Stomach (tissue), 4 donors: ENCODE data around the gene ADCY5.

Experiments
- CTCF ChIP-seq, 7 experiments: fragments of 450-650 bp in 4 of 7; fragments of 200-600 bp in 3 of 7; sonication (generic) in 3 of 7; IDR thresholded peaks; one replicate each; pipeline ENCODE4 v1.5.1; 2016 to 2019; ENCODE audit warnings: antibody characterized with exemption in 7 of 7, control low read depth in 2 of 7, mild to moderate bottlenecking in 1 of 7
- POLR2A ChIP-seq, 4 donors: fragments of 450-650 bp; IDR thresholded peaks; one replicate each; pipeline ENCODE4 v1.6.1; 2016; ENCODE audit warnings: antibody characterized with exemption in 4 of 4, control low read depth in 2 of 4, mild to moderate bottlenecking in 1 of 4, moderate library complexity in 1 of 4

DNA sequence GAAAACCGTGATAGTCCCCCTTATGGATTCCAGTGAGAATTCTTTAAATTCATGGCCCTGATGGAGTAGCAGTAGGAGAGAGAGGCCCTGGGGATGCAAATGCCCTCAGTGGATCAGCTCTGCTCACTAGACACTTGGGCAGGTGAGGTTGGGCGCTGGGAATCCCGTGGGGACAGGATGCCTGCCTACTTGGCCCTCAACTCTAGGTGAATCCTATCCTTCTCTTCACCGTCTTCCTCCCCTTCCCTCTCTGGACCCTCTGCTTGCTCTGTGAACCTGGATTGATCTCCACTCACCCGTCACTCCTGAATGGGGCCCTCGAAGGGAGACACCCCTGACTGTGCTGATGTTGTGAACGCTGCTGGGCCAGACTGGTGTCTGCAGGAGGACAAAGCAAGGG is 169.8 kb downstream of the ADCY5 start:
- no peak for TF ChIP-seq CTCF (IDR thresholded peaks at IDR 0.05)
- no peak for TF ChIP-seq POLR2A (IDR thresholded peaks at IDR 0.05)
